Measurements from ENCODE around the gene KIAA1671. TPM values are rescaled to one million over a fixed set of nuclear protein-coding genes. Genes with fewer than 3 reads are reported as not detected.

KIAA1671 gene
- total and polyA plus RNA-seq, 2 of the 4 experiments (the other 2 are of a cell fraction): 0.02 TPM; not detected in 1

- BruUV-seq (replicated peaks): no TSS peak
- TF ChIP-seq FOS (IDR thresholded peaks at IDR 0.05; ENCODE audit: low read depth, low read length) (no peak), MAFK (IDR thresholded peaks at IDR 0.05; ENCODE audit: low read depth, low read length) (no peak), RCOR1 (IDR thresholded peaks at IDR 0.05; ENCODE audit: insufficient replicate concordance, low read length) (no peak), CEBPB (IDR thresholded peaks at IDR 0.05; ENCODE audit: low read depth, low read length) (no peak), SMC3 (IDR thresholded peaks at IDR 0.05; ENCODE audit: low read depth, low read length) (no peak), MXI1 (IDR thresholded peaks at IDR 0.05; ENCODE audit: borderline replicate concordance, low read depth, low read length) (no peak), NFE2L2 (IDR thresholded peaks at IDR 0.05; ENCODE audit: low read depth, low read length) (no peak), RAD21 (IDR thresholded peaks at IDR 0.05; ENCODE audit: low read length) (no peak), CTCF (conservative IDR thresholded peaks at IDR 0.05; ENCODE audit: low read depth, low read length) (no peak), ELK1 (IDR thresholded peaks at IDR 0.05; ENCODE audit: borderline replicate concordance, low read depth, low read length) (no peak), MAZ (IDR thresholded peaks at IDR 0.05; ENCODE audit: borderline replicate concordance, low read depth, low read length) (no peak), CHD1 (IDR thresholded peaks at IDR 0.05; ENCODE audit: low read depth, low read length) (no peak), BHLHE40 (IDR thresholded peaks at IDR 0.05; ENCODE audit: low read depth, low read length) (no peak)
- TF ChIP-seq, protein P1, sequence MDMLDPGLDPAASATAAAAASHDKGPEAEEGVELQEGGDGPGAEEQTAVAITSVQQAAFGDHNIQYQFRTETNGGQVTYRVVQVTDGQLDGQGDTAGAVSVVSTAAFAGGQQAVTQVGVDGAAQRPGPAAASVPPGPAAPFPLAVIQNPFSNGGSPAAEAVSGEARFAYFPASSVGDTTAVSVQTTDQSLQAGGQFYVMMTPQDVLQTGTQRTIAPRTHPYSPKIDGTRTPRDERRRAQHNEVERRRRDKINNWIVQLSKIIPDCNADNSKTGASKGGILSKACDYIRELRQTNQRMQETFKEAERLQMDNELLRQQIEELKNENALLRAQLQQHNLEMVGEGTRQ (IDR thresholded peaks at IDR 0.05; ENCODE audit: low read depth, low read length): no peak
Observed at GRCh38 chr22:25027043-25027906, 74.8 kb downstream of the KIAA1671 start.

More at GRCh38 chr22:25027043-25027906, 74.8 kb downstream of the KIAA1671 start:
- Histone ChIP-seq H3K4ac (ENCODE audit: low read depth, low read length) (no peak overlapping the region), H2BK20ac (ENCODE audit: low read depth, low read length) (no peak overlapping the region), H3K14ac (replicated peaks; ENCODE audit: low read depth, low read length) (no peak overlapping the region), H2BK120ac (ENCODE audit: low read depth, low read length) (no peak overlapping the region), H3K27me3 (ENCODE audit: control insufficient read depth, insufficient read depth, low read length) (no peaks in the 10 kb centered on the region), H3K18ac (ENCODE audit: low read depth, low read length) (no peak overlapping the region), H4K8ac (ENCODE audit: low read depth in 2 of 2, low read length in 2 of 2) (no peak overlapping the region), H3K9ac (ENCODE audit: low read depth, low read length) (no peak overlapping the region), H2BK15ac (ENCODE audit: low read depth, low read length) (no peak overlapping the region), H2AK5ac (ENCODE audit: low read depth, low read length) (no peak overlapping the region), H3K56ac (ENCODE audit: extremely low read depth, insufficient read depth, low read length) (no peak overlapping the region), H3K36me3 (ENCODE audit: control insufficient read depth, insufficient read depth, low read length) (no peaks in the 10 kb centered on the region), H3K27ac (ENCODE audit: insufficient read depth, low read length) (no peak overlapping the region), H2AFZ (replicated peaks; ENCODE audit: low read length, poor library complexity) (no peak overlapping the region), H4K91ac (ENCODE audit: insufficient read depth, low read depth, low read length) (no peak overlapping the region), H3K4me3 (ENCODE audit: insufficient read depth, low read depth, low read length) (no peak overlapping the region), H3K79me1 (ENCODE audit: low read depth in 1 of 2, low read length in 2 of 2) (no peaks in the 10 kb centered on the region), H3K4me2 (ENCODE audit: low read depth, low read length) (no peak overlapping the region), H3K23ac (ENCODE audit: low read depth, low read length) (no peak overlapping the region), H2BK5ac (ENCODE audit: low read depth, low read length, poor library complexity, severe bottlenecking) (no peak overlapping the region), H4K20me1 (ENCODE audit: insufficient read depth, low read length) (no peaks in the 10 kb centered on the region), H2AK9ac (replicated peaks; ENCODE audit: low read depth, low read length, poor library complexity) (no peak overlapping the region), H3K9me1 (ENCODE audit: insufficient read depth, low read length) (no peaks in the 10 kb centered on the region), H3K4me1 (ENCODE audit: control insufficient read depth, insufficient read depth, low read length) (no peaks in the 10 kb centered on the region), H4K5ac (ENCODE audit: low read depth, low read length) (no peak overlapping the region), H3K9me3 (ENCODE audit: control insufficient read depth, insufficient read depth, low read length) (no peaks in the 10 kb centered on the region; the same call in 1 of the 2 replicates)
- intact Hi-C loops (cut with micrococcal nuclease) (no loop called here), dilution Hi-C loops (cut with HindIII; ENCODE audit: low sequenced_read_pairs, unreplicated experiment) (no loop called here), in situ Hi-C loops (cut with MboI; ENCODE audit: low sequenced_read_pairs) (loop anchor here (10.0 kb wide), 1 partner anchor 58 kb away; no protein-coding TSS in a partner anchor)
- no peak for DNase-seq
- WGBS, 2 experiments (ENCODE audit: extremely low coverage in 2 of 2, insufficient read length in 1 of 2): 27% methylated on average over 2 of the region's 11 CpGs; no CpG with 5 or more reads in 1 of the 2 experiments
- CTCF ChIA-PET: interaction anchor here (0.8 kb wide), 1 partner anchor 41 kb away, joined by 3 read pairs; no protein-coding TSS in a partner anchor
- no peak for ATAC-seq (ENCODE audit: low read depth)
- POLR2A ChIA-PET (ENCODE audit: unreplicated experiment): no interaction called here
